ENCODE measurements around the gene GRIA4. TPM values are rescaled to one million over a fixed set of nuclear protein-coding genes. Genes with fewer than 3 reads are reported as not detected.

The GRIA4 gene
- total RNA-seq, 4 donors from 2014 or later: 37.2 TPM; not detected in 3

GRCh38 chr11:105670811-105671210 is 60.9 kb downstream of the GRIA4 start:
- H3K9me3 ChIP-seq: no peaks in the 10 kb centered on the region
- DNase-seq: no peak
- no peak overlapping the region for H3K4me3 ChIP-seq
- no peaks in the 10 kb centered on the region for H3K36me3 ChIP-seq
- no peaks in the 10 kb centered on the region for H3K27me3 ChIP-seq
- H3K4me1 ChIP-seq: no peaks in the 10 kb centered on the region
- TF ChIP-seq, protein P1, sequence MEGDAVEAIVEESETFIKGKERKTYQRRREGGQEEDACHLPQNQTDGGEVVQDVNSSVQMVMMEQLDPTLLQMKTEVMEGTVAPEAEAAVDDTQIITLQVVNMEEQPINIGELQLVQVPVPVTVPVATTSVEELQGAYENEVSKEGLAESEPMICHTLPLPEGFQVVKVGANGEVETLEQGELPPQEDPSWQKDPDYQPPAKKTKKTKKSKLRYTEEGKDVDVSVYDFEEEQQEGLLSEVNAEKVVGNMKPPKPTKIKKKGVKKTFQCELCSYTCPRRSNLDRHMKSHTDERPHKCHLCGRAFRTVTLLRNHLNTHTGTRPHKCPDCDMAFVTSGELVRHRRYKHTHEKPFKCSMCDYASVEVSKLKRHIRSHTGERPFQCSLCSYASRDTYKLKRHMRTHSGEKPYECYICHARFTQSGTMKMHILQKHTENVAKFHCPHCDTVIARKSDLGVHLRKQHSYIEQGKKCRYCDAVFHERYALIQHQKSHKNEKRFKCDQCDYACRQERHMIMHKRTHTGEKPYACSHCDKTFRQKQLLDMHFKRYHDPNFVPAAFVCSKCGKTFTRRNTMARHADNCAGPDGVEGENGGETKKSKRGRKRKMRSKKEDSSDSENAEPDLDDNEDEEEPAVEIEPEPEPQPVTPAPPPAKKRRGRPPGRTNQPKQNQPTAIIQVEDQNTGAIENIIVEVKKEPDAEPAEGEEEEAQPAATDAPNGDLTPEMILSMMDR (IDR thresholded peaks at IDR 0.05): no peak
- TF ChIP-seq POLR2A (IDR thresholded peaks at IDR 0.05): no peak
- intact Hi-C loops (cut with DNase I; ENCODE audit: low total_unique reads): no loop called here
- no peak overlapping the region for H3K27ac ChIP-seq

GRCh38 chr11:105673089-105673488 is 63.2 kb downstream of the GRIA4 start:
- no peak for TF ChIP-seq POLR2A (IDR thresholded peaks at IDR 0.05)
- TF ChIP-seq, protein P1 (IDR thresholded peaks at IDR 0.05): no peak
- Histone ChIP-seq H3K4me1 (no peaks in the 10 kb centered on the region), H3K27ac (no peak overlapping the region), H3K27me3 (no peaks in the 10 kb centered on the region), H3K9me3 (no peaks in the 10 kb centered on the region), H3K4me3 (no peak overlapping the region), H3K36me3 (no peaks in the 10 kb centered on the region)
- DNase-seq: no peak
- intact Hi-C loops (cut with DNase I; ENCODE audit: low total_unique reads): no loop called here

DNA sequence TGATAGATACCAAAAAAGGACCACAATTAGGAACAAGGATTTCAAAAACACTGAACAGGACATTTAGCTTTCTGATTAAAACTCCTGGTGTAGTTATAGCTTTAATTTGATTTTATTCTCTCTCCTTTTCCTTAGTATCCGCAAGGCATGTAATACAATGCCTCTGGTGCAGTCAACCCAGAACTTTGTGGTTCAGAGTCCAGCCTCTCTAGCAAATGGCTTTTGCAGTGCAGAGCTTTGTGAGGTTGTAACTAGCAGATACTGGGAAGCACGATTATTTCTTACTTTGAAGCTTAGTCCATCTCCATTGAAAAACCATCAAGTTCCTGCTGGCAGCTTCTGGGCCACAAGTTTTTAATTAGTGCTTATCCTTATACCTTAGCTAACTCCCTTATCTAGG is 79.8 kb downstream of the GRIA4 start:
- intact Hi-C loops (cut with DNase I; ENCODE audit: low total_unique reads): no loop called here
- Histone ChIP-seq H3K36me3 (no peaks in the 10 kb centered on the region), H3K27ac (no peak overlapping the region), H3K9me3 (no peaks in the 10 kb centered on the region), H3K4me3 (no peak overlapping the region), H3K27me3 (no peaks in the 10 kb centered on the region), H3K4me1 (no peaks in the 10 kb centered on the region)
- TF ChIP-seq POLR2A (IDR thresholded peaks at IDR 0.05): no peak
- TF ChIP-seq, protein P1 (IDR thresholded peaks at IDR 0.05): no peak
- DNase-seq: no peak

GRCh38 chr11:105690467-105690866 is 80.6 kb downstream of the GRIA4 start:
- H3K27ac ChIP-seq: no peak overlapping the region
- H3K27me3 ChIP-seq: no peaks in the 10 kb centered on the region
- no peak overlapping the region for H3K4me3 ChIP-seq
- intact Hi-C loops (cut with DNase I; ENCODE audit: low total_unique reads): no loop called here
- no peaks in the 10 kb centered on the region for H3K4me1 ChIP-seq
- no peak for DNase-seq
- TF ChIP-seq POLR2A (IDR thresholded peaks at IDR 0.05): no peak
- TF ChIP-seq, protein P1 (IDR thresholded peaks at IDR 0.05): no peak
- no peaks in the 10 kb centered on the region for H3K36me3 ChIP-seq
- H3K9me3 ChIP-seq: no peaks in the 10 kb centered on the region

GRCh38 chr11:105693075-105693759 is 83.3 kb downstream of the GRIA4 start:
- no peak overlapping the region for H3K27ac ChIP-seq
- H3K4me1 ChIP-seq: no peaks in the 10 kb centered on the region
- TF ChIP-seq, protein P1 (IDR thresholded peaks at IDR 0.05): no peak
- TF ChIP-seq POLR2A (IDR thresholded peaks at IDR 0.05): no peak
- no peaks in the 10 kb centered on the region for H3K27me3 ChIP-seq
- DNase-seq: no peak
- intact Hi-C loops (cut with DNase I; ENCODE audit: low total_unique reads): no loop called here
- H3K9me3 ChIP-seq: no peaks in the 10 kb centered on the region
- H3K4me3 ChIP-seq: no peak overlapping the region
- no peaks in the 10 kb centered on the region for H3K36me3 ChIP-seq

Measured in uterus (tissue), 4 donors.